Daoy (cell line): Measurements from ENCODE around the gene ITPR3. TPM values are rescaled to one million over a fixed set of nuclear protein-coding genes. Genes with fewer than 3 reads are reported as not detected.

Experiments used
- DNase-seq: peaks from one replicate; pipeline ENCODE4 v3.0.0-alpha.2; 2015; ENCODE audit warnings: low read depth
- total RNA-seq: library from RNA; depleted of rRNA; stranded (reverse); fragments of >200 nt; shearing (Covaris generic); gene quantifications from 2 replicates; pipeline ENCODE4 v1.2.3, GENCODE V29; 2014

The ITPR3 gene
- total RNA-seq, 1 experiment from 2014 or later, result 12.6 TPM

GRCh38 chr6:33699739-33700138 lies 78.6 kb downstream of the ITPR3 start:
- DNase-seq, result no peak

DNA sequence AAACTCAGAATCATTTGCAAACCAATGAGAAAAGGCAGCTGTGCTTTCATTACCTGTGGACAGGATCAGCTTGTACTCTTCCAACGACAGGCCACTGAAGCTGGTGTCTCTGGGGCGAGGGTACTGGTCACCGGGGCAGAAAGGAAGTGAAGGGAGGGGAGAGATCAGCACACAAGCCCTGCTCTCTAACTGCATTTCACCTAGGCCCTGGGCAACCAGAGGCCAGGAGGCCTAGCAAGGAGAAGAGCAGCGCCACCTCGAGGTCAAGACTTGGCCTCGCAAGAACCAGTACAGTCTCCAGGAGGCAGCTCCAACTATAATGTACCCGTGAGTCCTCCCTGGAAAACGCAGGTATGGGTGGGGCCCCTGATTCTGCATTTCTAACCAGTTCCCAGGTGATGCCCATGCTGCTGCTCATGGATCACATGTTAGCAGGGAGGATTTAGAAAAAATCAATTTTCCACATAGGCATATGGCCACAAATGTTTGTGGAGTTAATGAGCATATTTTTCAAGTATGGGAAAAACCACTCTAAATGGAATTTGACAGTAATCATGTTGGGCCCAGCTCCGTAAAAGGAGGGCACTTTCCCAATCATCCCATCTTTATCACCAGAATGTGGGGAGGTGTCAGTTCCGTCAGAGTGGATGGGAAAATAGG lies 79.4 kb downstream of the ITPR3 start:
- peak; percentile 79 for DNase-seq

GRCh38 chr6:33702345-33702977 lies 81.3 kb downstream of the ITPR3 start:
- peak; percentile 59 for DNase-seq

DNA sequence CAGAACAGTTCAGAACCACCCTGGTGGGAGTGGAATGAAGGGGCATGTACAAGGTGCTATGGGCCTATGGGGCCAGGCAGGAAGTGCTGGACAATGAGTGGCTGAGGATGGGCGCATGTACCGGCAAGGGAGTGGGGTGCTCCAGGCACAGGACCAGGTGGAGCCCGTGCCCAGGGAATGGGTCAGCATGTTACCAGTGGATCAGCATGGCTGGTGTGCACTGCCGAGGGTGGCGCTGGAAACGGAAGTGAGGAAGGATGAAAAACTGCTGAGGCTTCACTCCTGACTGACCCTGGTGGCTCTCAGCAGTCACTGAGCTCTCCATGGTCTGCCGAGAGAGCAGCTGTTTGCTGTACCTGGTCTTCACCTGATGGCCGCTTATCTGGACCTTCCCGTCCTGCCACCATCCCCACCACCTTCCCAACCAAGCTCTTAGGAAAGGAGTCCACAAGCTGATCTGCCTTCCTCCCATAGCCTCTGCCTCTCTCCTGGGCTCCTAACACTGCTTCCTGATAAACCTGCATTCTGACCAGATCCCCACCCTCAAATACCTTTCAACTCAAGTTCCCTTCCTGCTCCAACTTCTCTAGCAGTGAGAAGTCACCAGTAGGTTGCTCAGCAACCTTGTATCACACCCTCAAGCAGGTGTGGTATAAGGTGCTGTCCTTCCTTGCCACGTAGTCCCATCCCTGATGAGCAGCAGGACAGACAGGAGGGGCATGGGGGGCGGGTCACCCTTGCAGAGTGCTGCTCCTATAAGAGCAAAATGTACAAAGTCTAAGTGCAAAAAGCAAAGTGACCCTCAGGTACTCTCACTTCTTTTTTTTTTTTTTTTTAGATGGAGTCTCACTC lies 83.3 kb downstream of the ITPR3 start:
- no peak for DNase-seq

DNA sequence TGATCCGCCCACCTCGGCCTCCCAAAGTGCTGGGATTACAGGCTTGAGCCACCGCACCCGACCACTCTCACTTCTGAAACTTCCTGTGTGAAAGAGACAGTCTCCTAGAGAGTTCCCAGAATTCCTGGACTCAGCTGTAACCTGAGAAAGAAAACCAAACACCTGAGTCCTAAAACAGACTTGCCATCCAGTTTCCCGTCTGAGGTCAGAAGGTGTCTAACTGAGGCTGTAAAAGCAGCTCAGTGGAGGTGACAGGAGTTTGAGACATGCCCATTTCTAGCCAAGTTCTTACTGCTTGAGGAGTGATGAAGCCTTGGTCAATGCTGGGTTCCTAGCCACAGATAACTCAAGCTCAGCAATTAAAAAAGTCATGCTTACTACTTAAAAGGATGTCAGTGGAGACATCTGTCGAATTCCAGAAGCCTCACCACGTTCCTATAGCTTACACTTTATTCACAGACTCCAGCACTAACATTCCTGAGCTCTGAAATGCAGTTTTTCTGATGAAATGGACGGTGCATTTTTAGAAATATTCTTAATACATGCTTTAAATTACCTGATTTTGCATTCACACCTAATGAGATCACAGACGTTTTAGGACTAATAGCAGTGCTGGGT lies 84.3 kb downstream of the ITPR3 start:
- no peak for DNase-seq

DNA sequence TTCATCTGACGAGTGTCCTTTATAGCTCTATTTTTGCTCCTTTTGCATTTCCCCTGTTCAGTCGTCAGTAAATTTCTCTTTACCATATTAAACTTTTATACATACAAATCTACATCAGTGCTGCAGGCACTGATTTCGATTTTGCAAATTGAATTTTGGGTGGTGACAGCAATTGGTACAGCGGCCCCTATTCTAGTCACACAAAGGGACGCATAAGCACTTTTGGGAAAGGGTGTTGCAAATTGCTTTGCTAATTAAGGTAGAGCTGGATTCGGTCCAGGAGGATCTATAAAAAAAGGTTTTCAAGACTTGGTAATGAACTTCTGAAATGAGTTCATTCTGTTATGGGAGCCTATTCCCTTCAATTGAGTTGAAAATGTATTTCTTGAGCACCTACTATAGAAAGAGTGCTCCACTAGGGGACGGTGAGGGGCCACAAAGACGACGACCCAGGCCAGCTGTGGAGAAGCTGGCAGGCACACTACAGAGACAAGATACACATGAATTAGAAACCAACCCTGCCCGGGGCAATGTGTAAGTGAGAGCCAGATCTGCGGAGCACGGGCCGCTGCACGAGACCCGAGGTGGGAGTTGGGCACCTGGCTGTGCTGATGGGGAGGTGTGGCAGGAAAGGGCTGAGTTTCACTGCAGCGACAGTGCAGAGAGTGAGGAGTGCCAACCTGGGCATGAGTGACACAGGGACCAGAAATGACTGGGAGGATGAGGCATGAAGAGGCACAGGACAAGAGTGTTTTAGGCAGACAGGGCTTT lies 85.0 kb downstream of the ITPR3 start:
- DNase-seq, result no peak

DNA sequence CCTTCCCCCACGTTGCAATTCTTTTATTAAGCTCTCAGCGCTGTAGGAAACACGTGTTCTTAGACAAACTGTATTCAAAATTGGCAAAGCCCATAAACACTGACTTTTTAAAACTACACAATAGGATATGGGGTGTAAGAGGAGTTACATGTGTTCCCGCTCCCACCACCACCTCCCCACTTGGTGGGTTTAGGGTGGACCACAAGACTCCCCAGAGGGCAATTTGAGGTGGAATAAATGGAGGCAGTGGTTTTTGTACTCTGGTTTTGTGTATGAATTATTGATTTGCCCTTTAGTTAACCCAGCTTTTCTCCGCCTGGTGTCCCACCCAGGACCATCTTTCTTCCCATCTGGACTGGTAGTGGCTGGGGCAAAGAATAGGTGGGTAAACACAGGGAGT lies 86.6 kb downstream of the ITPR3 start:
- no peak for DNase-seq

DNA sequence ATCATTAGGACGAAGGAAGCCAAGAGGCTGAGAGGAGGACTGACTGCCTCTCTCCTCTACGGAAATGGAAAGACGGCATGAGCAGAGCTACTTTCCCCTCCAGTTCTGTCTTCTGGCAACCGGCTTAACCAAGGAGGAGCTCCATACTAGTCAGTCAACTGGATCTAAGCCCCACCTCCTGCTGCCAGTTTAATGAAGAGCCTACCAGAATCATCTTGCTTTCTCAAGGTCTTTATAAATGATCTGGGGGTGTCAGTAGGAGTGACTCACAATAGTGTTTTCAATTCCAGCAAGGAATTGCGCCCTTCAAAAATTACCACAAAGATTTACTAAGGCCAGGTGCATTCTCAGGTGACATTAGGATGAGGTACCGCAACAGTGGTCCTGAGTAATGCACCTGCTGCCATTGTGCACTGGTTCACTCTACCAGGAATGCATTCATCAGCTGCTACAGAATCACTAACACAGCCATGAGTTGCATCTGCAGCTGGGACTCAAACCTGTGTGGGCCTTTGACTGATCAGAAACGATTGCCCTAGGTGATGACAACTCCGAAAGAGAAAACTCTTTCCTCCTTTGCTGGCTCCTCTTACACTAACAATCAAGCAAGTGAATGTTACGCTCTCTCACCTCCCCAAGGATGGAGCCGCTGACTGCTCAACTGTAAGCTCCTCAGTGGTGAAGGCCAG lies 87.5 kb downstream of the ITPR3 start:
- no peak for DNase-seq

DNA sequence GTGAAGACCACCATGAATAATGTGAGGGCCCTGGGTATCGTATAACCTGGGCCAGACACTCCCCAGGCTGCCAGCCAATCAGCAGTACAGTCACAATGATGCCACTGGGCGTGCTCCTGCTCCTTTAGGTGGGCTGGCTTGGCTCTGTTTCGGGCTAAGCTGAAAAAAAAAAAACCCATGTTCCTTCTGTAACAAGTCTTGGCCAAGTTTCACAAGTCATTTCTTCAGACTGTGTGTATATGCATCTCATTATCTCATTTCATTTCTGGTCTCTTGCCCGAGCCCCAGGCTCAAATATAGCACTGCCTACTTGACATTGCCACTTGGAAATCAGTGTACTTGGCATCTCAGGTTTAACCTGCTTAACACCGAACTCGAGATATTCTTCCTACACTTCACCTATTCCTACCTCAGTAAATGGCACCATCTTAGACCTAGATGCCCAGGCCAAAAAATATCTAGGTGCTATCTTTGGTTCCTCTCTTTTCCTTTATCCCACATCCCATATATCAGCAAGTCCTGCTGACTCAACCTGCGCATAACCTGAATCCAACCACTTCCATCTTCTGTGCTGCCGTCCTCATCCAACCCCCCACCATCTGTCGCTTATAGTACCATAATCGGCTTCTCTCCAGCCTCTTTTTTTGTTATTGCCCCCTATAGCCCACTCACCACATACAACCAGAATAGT lies 88.6 kb downstream of the ITPR3 start:
- DNase-seq, result no peak

- no peak for DNase-seq
Observed at GRCh38 chr6:33710296-33711121, 89.4 kb downstream of the ITPR3 start.

DNA sequence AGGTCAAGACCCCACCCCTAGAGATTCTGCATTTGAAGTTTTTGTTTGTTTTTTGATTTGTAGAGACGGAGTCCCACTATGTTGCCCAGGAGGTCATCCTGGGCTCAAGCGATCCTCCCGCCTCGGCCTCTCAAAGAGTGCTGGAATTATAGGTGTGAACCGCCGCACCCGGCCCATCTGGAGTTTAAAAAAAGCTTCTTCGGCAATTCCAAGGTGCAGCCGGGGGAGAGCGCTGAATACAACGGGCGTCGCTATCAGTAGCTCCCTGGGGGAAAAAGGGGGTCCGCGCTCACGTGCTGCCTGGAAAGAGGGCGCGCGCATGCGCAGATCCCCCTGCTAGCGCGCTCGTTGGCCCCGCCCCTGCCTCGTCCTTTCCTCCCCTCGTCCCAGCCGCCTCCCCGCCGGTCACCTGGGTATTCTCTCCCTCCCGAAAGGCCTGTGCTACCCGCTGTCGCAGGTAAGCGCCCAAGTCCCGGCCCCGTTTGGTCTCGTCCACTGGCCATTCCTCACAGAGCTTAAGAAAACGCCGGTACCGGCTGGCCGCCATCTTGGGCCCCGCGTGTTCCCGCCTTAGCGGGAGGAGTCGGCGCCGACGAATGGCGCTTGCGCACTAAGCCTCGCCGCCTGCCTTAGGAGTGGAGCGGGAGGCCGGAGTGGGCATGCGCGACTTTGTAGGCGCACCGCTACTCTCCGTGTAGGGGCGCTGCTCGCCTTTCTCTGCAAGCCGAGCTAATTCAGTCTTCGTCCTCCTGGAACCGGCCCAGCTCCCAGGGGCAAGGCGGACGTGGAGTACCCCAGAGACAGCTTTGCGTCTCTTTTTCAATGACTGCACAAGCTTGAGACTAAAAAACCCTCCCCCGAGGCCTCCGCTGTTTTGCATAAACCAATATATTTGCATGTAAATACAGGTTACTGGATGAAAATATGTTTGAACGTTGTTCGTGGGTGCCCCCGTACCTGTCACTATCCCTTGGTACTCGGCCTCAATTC lies 90.3 kb downstream of the ITPR3 start, which contains the start of gene UQCC2:
TSS of gene UQCC2 (minus strand) at position 561 of the 990 bp plus-strand sequence. CDS start at position 547, 14 bp downstream.
- peak; percentile 99 for DNase-seq

DNA sequence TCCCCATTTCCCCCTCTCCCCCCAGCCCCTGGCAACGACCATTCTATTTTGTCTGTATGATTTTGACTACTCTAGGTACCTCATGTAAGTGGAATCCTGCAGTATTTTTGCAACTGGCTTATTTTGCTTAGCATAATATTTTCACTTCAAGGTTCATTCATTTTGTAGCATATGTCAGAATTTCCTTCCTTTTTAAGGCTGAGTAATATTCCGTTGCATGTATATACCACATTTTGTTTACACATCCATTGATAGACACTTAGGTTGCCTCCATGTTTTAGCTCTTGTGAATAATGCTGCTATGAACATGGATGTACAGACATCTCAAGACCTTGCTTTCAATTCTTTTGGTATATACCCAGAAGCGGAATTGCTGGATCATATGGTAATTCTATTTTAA lies 91.8 kb downstream of the ITPR3 start:
- no peak for DNase-seq

DNA sequence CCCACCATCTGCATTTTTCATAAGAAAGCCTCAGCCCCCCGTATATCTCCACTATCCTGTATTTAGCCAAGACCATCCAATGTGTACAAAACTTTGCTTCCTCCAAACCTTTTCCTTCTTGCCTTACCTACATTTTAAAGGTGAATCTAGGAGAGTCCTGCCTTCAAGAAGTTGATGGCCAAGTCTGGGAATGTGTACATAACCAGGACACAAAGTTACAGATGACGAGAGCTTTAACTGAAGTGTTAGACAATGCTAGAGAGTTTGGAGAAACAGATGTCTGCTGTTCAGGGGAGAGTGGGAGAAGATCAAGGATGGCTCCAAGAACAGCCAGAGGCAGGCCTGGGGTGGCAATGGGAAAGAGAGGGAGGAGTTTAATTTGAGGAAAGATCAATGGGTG lies 92.7 kb downstream of the ITPR3 start:
- no peak for DNase-seq

GRCh38 chr6:33714385-33715040 lies 93.4 kb downstream of the ITPR3 start:
- no peak for DNase-seq

GRCh38 chr6:33716379-33716778 lies 95.3 kb downstream of the ITPR3 start:
- DNase-seq, result no peak

DNA sequence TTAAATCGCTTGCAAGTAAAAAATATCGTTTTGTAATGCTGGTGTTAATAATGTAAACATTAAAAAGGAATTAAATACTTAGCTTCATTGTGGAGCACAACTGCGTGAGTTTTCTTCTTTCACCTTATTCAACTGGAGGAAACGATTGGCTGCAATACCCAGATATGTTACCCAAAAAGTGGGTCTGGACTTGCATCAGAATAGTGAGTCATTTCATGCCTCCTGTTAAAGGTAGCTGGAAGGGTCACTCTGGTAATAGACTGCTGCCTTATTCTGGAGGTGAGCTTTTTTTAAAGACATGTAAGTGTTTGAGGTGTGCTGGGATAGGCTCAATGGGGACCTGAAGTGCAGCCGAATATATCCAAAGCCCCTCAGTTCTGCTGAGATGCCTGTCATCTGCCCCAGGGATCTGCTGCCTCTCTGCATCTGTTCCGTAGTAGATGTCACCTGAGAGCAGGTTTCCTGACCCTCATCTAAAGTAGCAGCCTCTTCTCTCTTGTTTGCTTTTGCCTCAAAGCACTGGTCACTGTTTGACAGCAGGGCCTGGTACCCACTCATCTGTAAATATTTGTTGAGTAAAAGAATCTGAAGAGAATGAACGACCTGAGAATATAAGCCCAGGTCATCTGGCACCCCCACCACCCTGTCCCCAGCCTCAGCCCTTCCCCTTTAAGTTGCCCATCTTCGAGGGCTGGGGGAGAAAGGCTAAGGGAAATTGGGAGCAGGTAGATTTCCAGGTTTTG lies 95.9 kb downstream of the ITPR3 start:
- no peak for DNase-seq

GRCh38 chr6:33717934-33718455 lies 96.9 kb downstream of the ITPR3 start:
- DNase-seq, result no peak
